B cell (primary cell): ENCODE results near the gene GNG7.

ENCODE experiments used
- CTCF ChIP-seq: fragments of 200-600 bp; IDR thresholded peaks from one replicate; pipeline ENCODE4 v1.8.0; 2022; ENCODE audit warnings: antibody characterized with exemption, mild to moderate bottlenecking
- EZH2 ChIP-seq: IDR thresholded peaks from 2 replicates; pipeline ENCODE4 v1.6.1; 2012; ENCODE audit warnings: borderline replicate concordance, low read depth, mild to moderate bottlenecking, moderate library complexity, low read length; ENCODE audit not compliant: insufficient read depth, poor library complexity, severe bottlenecking

- TF ChIP-seq CTCF (no peak), EZH2 (no peak)
Observed at GRCh38 chr19:2603334-2603733, 99.2 kb downstream of the GNG7 start.
